Stimulated activated CD8-positive, alpha-beta memory T cell treated with anti-CD3 and anti-CD28 coated beads, Interleukin-12 subunit alpha, Interleukin-12 subunit beta, amount 100 ng/mL, for 24 hours (primary cell): ENCODE measurements around the gene CDKN2AIPNL.

Experiments
- DNase-seq: peaks from one replicate; pipeline ENCODE4 v3.0.0-alpha.2; 2020; ENCODE audit errors: extremely low read depth

Gene CDKN2AIPNL

DNA sequence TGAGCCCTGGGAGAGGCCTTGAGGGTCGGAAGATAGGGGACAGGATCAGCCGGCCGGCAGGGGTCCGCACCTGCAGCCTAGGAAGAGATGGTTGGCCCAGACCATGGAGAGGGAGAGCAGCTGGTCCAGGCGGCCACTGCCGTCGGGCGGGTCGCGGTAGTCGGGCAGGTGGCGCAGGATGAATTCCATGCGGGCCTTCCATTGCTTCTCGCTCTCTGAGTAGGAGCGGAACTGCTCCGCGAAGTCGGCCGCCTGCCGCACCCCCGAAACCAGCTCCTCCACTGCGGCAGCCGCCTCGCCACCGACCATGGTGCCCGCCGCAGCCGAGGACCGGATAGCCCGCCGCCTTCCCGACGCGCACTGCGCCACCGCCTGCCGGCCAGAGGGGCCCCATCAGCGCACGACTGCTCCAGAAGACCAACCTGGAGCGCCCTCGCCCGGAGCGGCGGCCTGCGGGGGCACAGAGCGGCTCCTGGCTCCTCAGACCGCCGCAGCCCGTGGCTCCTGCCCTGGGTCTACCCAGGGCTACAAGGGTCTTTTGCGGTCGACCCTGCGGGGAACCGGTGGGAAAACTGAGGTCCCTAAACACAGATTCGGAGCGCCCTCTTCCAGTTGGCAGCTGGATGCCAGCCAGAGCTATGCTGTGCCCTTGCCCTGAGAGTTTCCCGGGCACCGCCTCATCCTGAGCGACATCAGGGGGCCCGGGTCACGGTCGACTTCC, at the start of gene CDKN2AIPNL:
Gene CDKN2AIPNL, minus strand, starts transcription at position 336 of the 721 bp plus-strand sequence. Its CDS starts 27 bp downstream, at position 309.
- DNase-seq = peak; percentile 81

GRCh38 chr5:134460551-134460950, 48.9 kb upstream of the CDKN2AIPNL start:
- no peak for DNase-seq

DNA sequence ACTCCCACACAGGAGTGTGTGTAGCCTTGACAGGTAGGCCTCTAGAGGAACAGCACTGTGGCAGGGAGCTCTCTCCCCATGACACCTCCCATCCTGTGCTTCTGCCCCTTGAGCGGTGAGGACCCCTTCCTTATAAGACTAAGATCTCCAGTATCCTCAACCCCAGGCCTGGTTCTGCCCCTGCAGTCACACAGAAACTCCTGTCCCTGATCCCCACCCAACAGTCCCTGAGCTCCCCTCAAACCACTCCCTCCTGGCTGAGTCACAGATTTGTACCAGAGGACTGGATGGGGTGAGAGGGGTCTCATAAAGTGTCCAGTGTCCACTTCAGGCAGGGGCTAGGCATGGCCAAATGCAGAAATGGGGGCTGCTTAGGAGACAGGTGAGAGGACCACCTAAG, 47.8 kb upstream of the CDKN2AIPNL start:
- no peak for DNase-seq

- DNase-seq = no peak
Measured at GRCh38 chr5:134459010-134459403, 47.3 kb upstream of the CDKN2AIPNL start.

GRCh38 chr5:134458234-134459009, 46.7 kb upstream of the CDKN2AIPNL start:
- DNase-seq = no peak

DNA sequence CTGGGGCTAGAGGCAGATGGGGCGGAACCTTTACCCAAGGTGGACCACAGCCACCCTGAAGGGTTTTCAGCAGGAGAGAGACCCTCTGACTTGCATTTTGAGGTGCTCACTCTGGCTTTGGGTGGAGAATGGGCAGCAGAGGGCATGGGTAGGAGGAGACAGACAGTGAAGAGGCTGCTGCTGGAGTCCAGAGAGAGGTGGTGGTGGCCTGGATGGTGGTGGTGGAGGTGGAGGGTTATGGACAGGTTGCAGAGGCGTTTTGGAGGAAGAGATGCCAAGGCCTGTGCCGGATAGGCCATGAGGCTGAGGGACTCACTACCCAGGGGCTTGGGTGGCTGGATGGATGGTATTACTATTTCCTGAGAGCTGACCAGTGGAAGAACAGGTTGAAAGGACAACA, 46.1 kb upstream of the CDKN2AIPNL start:
- DNase-seq = no peak

DNA sequence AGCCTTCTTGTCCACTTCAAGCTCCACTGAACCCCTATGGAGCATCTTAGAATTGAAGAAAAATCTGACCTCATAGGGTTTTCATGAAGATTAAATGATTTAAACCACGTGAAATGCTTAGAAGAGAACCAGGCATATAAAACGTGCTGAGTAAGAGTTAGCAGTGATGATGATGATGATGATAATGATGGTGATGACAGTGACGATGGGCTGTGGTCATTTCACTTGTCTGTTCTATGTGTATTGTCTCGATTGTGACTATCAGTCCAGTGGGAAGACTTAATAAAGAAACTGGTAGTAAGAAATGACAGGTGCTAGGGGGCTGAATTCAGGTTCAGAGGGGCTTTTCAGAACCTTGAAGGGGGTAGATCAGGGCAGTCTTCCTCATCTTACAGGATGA, 45.1 kb upstream of the CDKN2AIPNL start:
- no peak for DNase-seq

GRCh38 chr5:134455466-134455865, 43.8 kb upstream of the CDKN2AIPNL start:
- no peak for DNase-seq

- no peak for DNase-seq
Measured at GRCh38 chr5:134453016-134453415, 41.3 kb upstream of the CDKN2AIPNL start.

DNA sequence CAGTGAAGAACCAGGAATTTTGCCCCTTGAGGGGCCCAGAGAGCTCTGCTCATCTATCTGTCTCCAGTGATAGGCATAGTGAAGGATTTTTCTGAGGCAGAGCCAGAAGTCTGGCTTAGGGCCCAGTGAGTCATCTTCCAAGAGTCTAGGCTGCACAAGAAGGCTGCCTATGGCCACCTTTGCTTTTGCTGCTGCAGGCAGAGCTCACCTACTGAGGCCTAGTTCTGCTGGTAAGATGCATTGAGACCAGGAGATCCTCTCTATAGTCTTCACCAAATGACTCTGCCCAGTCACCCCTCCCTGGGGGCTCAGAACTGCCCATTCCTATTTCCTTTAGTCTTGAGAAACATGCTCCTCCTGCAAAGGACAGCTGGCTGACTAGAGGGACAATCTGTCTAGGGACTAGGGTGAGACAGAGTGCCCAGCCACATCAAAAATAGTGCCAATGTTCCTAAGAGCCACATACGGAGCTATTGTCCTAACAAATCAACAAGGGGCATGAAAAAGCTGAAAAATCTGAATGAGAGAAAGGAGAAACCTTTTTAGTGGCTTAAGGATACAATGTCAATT, 40.3 kb upstream of the CDKN2AIPNL start:
- no peak for DNase-seq

GRCh38 chr5:134451225-134451935, 39.7 kb upstream of the CDKN2AIPNL start:
- no peak for DNase-seq

DNA sequence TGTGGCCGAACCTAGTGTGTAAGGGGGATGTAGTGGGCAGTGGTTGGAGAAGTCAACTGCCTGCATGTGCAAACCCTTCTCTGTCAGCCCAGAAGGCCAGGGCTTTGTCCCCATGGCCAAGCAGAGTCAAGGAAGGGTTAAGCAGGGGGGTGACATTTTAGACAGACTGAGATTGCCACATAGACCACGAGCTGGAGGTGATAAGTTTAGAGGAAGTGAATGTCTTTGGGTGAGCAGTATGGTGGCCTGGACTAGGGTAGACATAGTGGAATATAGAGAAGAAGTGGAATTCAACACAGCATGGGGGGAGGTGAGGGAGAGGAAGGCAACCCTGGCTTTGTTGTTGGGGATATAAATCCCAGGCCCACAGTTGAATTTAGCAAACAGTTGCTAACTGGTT, 38.7 kb upstream of the CDKN2AIPNL start:
- no peak for DNase-seq

GRCh38 chr5:134449167-134449566, 37.5 kb upstream of the CDKN2AIPNL start:
- no peak for DNase-seq

GRCh38 chr5:134447815-134448520, 36.3 kb upstream of the CDKN2AIPNL start:
- no peak for DNase-seq

- DNase-seq = no peak
Measured at GRCh38 chr5:134446938-134447337, 35.3 kb upstream of the CDKN2AIPNL start.

- DNase-seq = no peak
Measured at GRCh38 chr5:134445856-134446818, 34.5 kb upstream of the CDKN2AIPNL start.

- DNase-seq = no peak
Measured at GRCh38 chr5:134444941-134445471, 33.3 kb upstream of the CDKN2AIPNL start.

GRCh38 chr5:134440201-134440755, 28.6 kb upstream of the CDKN2AIPNL start:
- no peak for DNase-seq

- DNase-seq = no peak
Measured at GRCh38 chr5:134439210-134439654, 27.6 kb upstream of the CDKN2AIPNL start.

- no peak for DNase-seq
Measured at GRCh38 chr5:134438721-134439123, 27.0 kb upstream of the CDKN2AIPNL start.
